NK-92 (cell line): ENCODE results near the gene CT45A8.
"Not testable (repeated sequence)": the region's sequence is repeated elsewhere in the genome, so short reads cannot be mapped to it uniquely, and the experiment has no call there.

Experiments used
- DNase-seq: peaks from one replicate; lab custom pipeline; 2025; ENCODE audit not compliant: unreplicated experiment; lab: John Stamatoyannopoulos, UW

CT45A8 gene

GRCh38 chrX:135854438-135854837 is at the start of gene CT45A8:
Gene CT45A8 (minus strand): TSS chrX:135854538. CDS start chrX:135850783, 3,755 bp downstream.
- not testable (repeated sequence) for DNase-seq

- DNase-seq, result no peak
Observed at GRCh38 chrX:135893294-135893817, 39.0 kb upstream of the CT45A8 start, which contains the start of the genes CT45A10 and SAGE1. Gene CT45A10 (minus strand): TSS chrX:135893444. CDS start chrX:135885344, 8,100 bp downstream. Gene SAGE1 (plus strand): TSS chrX:135893716. CDS start chrX:135896243, 2,527 bp downstream.

- DNase-seq, result no peak
Observed at GRCh38 chrX:135892781-135893180, 38.4 kb upstream of the CT45A8 start.

- DNase-seq, result no peak
Observed at GRCh38 chrX:135890087-135890585, 35.8 kb upstream of the CT45A8 start.

GRCh38 chrX:135888976-135889375 is 34.6 kb upstream of the CT45A8 start:
- DNase-seq, result not testable (repeated sequence)

GRCh38 chrX:135888230-135888629 is 33.9 kb upstream of the CT45A8 start:
- DNase-seq, result not testable (repeated sequence)

- not testable (repeated sequence) for DNase-seq
Observed at GRCh38 chrX:135882741-135883140, 28.4 kb upstream of the CT45A8 start.

- DNase-seq, result not testable (repeated sequence)
Observed at GRCh38 chrX:135871712-135872111, 17.4 kb upstream of the CT45A8 start, which contains the start of gene CT45A9. Gene CT45A9 (minus strand): TSS chrX:135871812. CDS start chrX:135868061, 3,751 bp downstream.

GRCh38 chrX:135837180-135837579 is 17.2 kb downstream of the CT45A8 start, which contains the start of gene CT45A7:
Gene CT45A7 (minus strand): TSS chrX:135837280. CDS start chrX:135833533, 3,747 bp downstream.
- DNase-seq, result not testable (repeated sequence)

- DNase-seq, result not testable (repeated sequence)
Observed at GRCh38 chrX:135819912-135820311, 34.4 kb downstream of the CT45A8 start, which contains the start of gene CT45A2. Gene CT45A2 (minus strand): TSS chrX:135820012. CDS start chrX:135816265, 3,747 bp downstream.

- DNase-seq, result not testable (repeated sequence)
Observed at GRCh38 chrX:135802687-135803086, 51.7 kb downstream of the CT45A8 start, which contains the start of gene CT45A6. Gene CT45A6 (minus strand): TSS chrX:135802787. CDS start chrX:135798993, 3,794 bp downstream.
